ENCODE data around the gene INAVA.

GRCh38 chr1:200895801-200896530, 1.3 kb downstream of the INAVA start:
- TF ChIP-seq CTCF (IDR thresholded peaks at IDR 0.05) (no peak), POLR2A (IDR thresholded peaks at IDR 0.05) (no peak)

Data from adrenal gland (tissue), 5 donors.